ENCODE data around the gene EPHX1. TPM values are rescaled to one million over a fixed set of nuclear protein-coding genes. Genes with fewer than 3 reads are reported as not detected.

EPHX1 gene
- total RNA-seq, 2 experiments from 2014 or later = 2.1 to 3.6 TPM

GRCh38 chr1:225763716-225764548 is 46.0 kb upstream of the EPHX1 start:
- no peaks in the 10 kb centered on the region for H3K4me1 Mint-ChIP-seq (ENCODE audit: low read depth)
- no peak for ATAC-seq
- no peak for TF ChIP-seq CTCF (IDR thresholded peaks at IDR 0.05)
- no peak for DNase-seq
- H3K9me3 Mint-ChIP-seq = no peaks in the 10 kb centered on the region
- no peak overlapping the region for H3K27ac Mint-ChIP-seq
- ChIA-PET POLR2A (interaction anchor here (0.7 to 1.3 kb wide), 4 partner anchors 9 to 198 kb away, joined by 3 to 4 read pairs (median 3); partner anchors contain the start of gene SRP9), CTCF (interaction anchor here (0.8 to 1.3 kb wide), 4 partner anchors 14 to 445 kb away, joined by 3 to 5 read pairs (median 3); partner anchors contain the start of gene SRP9)
- H3K4me3 Mint-ChIP-seq = no peak overlapping the region
- intact Hi-C loops (cut with micrococcal nuclease) = no loop called here
- H3K27me3 Mint-ChIP-seq = no peaks in the 10 kb centered on the region
- H3K36me3 Mint-ChIP-seq (ENCODE audit: low read depth) = no peaks in the 10 kb centered on the region

DNA sequence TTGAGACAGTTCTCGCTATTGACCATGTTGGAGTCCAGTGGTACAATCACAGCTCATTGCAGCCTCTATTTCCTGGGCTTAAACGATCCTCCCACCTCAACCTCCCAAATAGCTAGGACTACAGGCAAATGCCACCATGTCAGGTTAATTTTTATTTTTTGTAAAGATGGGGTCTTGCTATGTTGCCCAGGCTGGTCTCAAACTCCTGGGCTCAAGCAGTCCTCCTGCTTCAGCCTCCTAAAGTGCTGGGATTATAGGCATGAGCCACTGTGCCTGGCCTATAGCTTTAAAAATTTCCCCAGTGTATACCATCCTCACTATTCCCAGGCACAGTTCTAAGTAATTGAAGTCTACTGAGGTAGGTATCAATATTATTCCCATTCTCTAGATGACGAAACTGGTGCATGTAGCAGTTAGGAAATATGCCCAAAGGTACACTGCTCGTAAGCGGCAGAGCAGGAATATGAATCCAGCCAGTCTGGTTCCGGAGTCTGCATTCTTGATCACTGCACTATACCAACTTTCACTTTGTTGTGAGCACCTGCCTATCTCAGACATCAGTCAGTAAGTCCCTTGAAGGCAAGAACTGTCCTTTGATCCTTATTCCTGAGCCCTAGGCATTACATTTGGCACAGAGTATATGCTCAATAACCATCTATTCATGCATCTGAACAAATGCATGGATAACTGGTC is 43.8 kb upstream of the EPHX1 start:
- POLR2A ChIA-PET = no interaction called here
- Mint-ChIP-seq H3K36me3 (ENCODE audit: low read depth) (no peaks in the 10 kb centered on the region), H3K4me1 (ENCODE audit: low read depth) (no peaks in the 10 kb centered on the region), H3K9me3 (no peaks in the 10 kb centered on the region), H3K27me3 (no peaks in the 10 kb centered on the region), H3K4me3 (no peak overlapping the region), H3K27ac (no peak overlapping the region)
- no peak for TF ChIP-seq CTCF (IDR thresholded peaks at IDR 0.05)
- CTCF ChIA-PET = no interaction called here
- ATAC-seq = no peak
- intact Hi-C loops (cut with micrococcal nuclease) = no loop called here
- DNase-seq = no peak

- Mint-ChIP-seq H3K27ac (no peak overlapping the region), H3K9me3 (no peaks in the 10 kb centered on the region), H3K27me3 (no peaks in the 10 kb centered on the region), H3K36me3 (ENCODE audit: low read depth) (no peaks in the 10 kb centered on the region), H3K4me1 (ENCODE audit: low read depth) (no peaks in the 10 kb centered on the region), H3K4me3 (no peak overlapping the region)
- POLR2A ChIA-PET = interaction anchor here (0.8 to 2.1 kb wide), 2 partner anchors 12 to 47 kb away, joined by 3 to 7 read pairs; no protein-coding TSS in a partner anchor
- CTCF ChIA-PET = interaction anchor here (1.2 to 3.0 kb wide), 2 partner anchors 9 to 11 kb away, joined by 3 to 13 read pairs; partner anchors contain the start of gene SRP9
- ATAC-seq = no peak
- intact Hi-C loops (cut with micrococcal nuclease) = no loop called here
- no peak for TF ChIP-seq CTCF (IDR thresholded peaks at IDR 0.05)
- DNase-seq = no peak
Measured at GRCh38 chr1:225766967-225767633, 42.8 kb upstream of the EPHX1 start.

GRCh38 chr1:225767634-225768540 is 42.0 kb upstream of the EPHX1 start:
- H3K36me3 Mint-ChIP-seq (ENCODE audit: low read depth) = no peaks in the 10 kb centered on the region
- H3K9me3 Mint-ChIP-seq = no peaks in the 10 kb centered on the region
- H3K27ac Mint-ChIP-seq = no peak overlapping the region
- H3K27me3 Mint-ChIP-seq = no peaks in the 10 kb centered on the region
- DNase-seq (no peak), ATAC-seq (no peak)
- no peak overlapping the region for H3K4me3 Mint-ChIP-seq
- POLR2A ChIA-PET = interaction anchor here (0.8 to 2.1 kb wide), 2 partner anchors 11 to 46 kb away, joined by 3 to 7 read pairs; no protein-coding TSS in a partner anchor
- H3K4me1 Mint-ChIP-seq (ENCODE audit: low read depth) = no peaks in the 10 kb centered on the region
- no peak for TF ChIP-seq CTCF (IDR thresholded peaks at IDR 0.05)
- CTCF ChIA-PET = interaction anchor here (1.2 to 3.0 kb wide), 3 partner anchors 10 to 293 kb away, joined by 3 to 13 read pairs (median 6); partner anchors contain the start of gene SRP9
- intact Hi-C loops (cut with micrococcal nuclease) = no loop called here
